Measurements from ENCODE around the gene DPYSL3.

The DPYSL3 gene

GRCh38 chr5:147482706-147483180, 27.1 kb downstream of the DPYSL3 start:
- Histone ChIP-seq H3K4me1 (ENCODE audit: control insufficient read depth, low read length) (peaks cover 7% of the 10 kb centered on the region; the same call in 1 of the 2 replicates), H3F3A (ENCODE audit: control insufficient read depth, insufficient read depth) (no peaks in the 10 kb centered on the region), H3K9me2 (replicated peaks; ENCODE audit: control insufficient read depth, low read length) (no peaks in the 10 kb centered on the region), H4K20me1 (ENCODE audit: control insufficient read depth, insufficient read depth, low read depth, low read length) (no peaks in the 10 kb centered on the region), H3K4me3 (ENCODE audit: low read length) (no peak overlapping the region), H3K9me3 (ENCODE audit: control insufficient read depth, insufficient read depth, low read length) (no peaks in the 10 kb centered on the region), H3K27ac (ENCODE audit: low read depth, low read length) (no peak overlapping the region), H3K36me3 (ENCODE audit: control insufficient read depth, low read length) (no peaks in the 10 kb centered on the region), H3K79me2 (ENCODE audit: control insufficient read depth, low read length) (no peaks in the 10 kb centered on the region), H3K4me2 (ENCODE audit: low read length) (no peak overlapping the region), H3K27me3 (ENCODE audit: control insufficient read depth, low read length) (no peaks in the 10 kb centered on the region)
- TF ChIP-seq CTCF (IDR thresholded peaks at IDR 0.05; ENCODE audit: low read depth, low read length, poor library complexity, severe bottlenecking) (no peak), EZH2phosphoT487 (IDR thresholded peaks at IDR 0.05; ENCODE audit: borderline replicate concordance, low read length) (no peak)

DNA sequence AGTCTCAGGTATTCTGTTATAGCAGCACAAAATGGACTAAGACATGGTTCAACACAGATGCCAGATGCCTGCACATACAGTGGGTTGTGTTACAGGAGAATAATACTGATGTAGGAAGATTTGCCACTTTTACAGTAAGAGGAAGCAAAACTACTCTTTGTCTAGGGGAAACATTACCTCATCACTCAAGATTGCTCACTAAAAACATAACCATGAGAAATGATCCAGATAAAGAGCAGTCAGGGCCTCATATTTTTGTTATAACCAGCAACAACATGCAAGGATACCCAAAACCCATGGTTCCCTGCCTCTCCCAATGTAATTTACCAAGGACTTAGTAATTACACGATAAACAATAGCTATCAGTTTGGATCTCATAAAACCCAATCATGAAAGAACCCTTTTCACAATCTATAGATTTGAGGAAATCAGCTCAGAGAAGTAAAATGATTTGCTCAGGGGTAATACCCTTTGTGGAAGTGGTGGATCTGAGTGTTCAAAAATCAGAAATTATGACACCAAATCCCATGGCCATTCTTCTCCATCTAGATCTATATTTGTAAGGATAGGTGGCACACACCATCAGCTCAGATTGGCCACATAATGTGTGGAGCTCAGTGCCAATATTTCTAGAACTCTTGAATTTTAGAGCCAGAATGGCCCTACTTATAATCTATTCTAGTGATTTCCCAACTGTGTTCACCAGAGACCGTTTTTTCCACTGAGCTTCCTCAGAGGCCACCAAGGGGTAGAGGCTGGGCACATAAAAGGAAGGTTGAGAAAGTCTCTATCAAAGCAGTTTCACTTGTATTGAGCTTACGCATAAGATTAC, 27.8 kb downstream of the DPYSL3 start:
- Histone ChIP-seq H3F3A (ENCODE audit: control insufficient read depth, insufficient read depth) (no peaks in the 10 kb centered on the region), H3K4me2 (ENCODE audit: low read length) (no peak overlapping the region)

DNA sequence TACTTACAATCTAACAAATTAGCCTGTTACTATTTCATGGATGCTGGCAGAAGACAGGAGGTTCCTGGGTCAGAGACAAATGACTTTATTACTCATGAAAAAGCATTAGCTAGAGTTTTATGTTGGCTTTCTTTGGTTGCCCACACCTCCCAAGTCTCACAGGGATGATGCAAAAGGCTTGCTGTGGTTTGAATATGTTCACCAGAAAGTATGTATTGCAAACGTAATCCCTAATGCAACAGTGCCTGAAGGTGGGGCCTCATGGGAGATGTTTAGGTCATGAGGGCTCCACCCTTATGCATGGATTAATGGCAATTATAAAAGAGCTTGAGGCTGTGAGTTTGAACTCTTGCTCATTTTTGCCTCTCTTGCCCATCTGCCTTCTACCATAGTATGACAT, 28.5 kb downstream of the DPYSL3 start:
- H3F3A ChIP-seq (ENCODE audit: control insufficient read depth, insufficient read depth) = no peaks in the 10 kb centered on the region

More for the DNA sequence above, 27.8 kb downstream of the DPYSL3 start:
- Histone ChIP-seq H4K20me1 (ENCODE audit: control insufficient read depth, insufficient read depth, low read depth, low read length) (no peaks in the 10 kb centered on the region), H3K9me2 (replicated peaks; ENCODE audit: control insufficient read depth, low read length) (no peaks in the 10 kb centered on the region), H3K4me3 (ENCODE audit: low read length) (no peak overlapping the region), H3K27ac (ENCODE audit: low read depth, low read length) (no peak overlapping the region), H3K9me3 (ENCODE audit: control insufficient read depth, insufficient read depth, low read length) (no peaks in the 10 kb centered on the region), H3K79me2 (ENCODE audit: control insufficient read depth, low read length) (no peaks in the 10 kb centered on the region), H3K36me3 (ENCODE audit: control insufficient read depth, low read length) (no peaks in the 10 kb centered on the region), H3K27me3 (ENCODE audit: control insufficient read depth, low read length) (no peaks in the 10 kb centered on the region), H3K4me1 (ENCODE audit: control insufficient read depth, low read length) (peaks cover 7% of the 10 kb centered on the region; the same call in 1 of the 2 replicates)
- no peak for TF ChIP-seq EZH2phosphoT487 (IDR thresholded peaks at IDR 0.05; ENCODE audit: borderline replicate concordance, low read length)

More for the DNA sequence above, 28.5 kb downstream of the DPYSL3 start:
- Histone ChIP-seq H3K79me2 (ENCODE audit: control insufficient read depth, low read length) (no peaks in the 10 kb centered on the region), H3K9me2 (replicated peaks; ENCODE audit: control insufficient read depth, low read length) (no peaks in the 10 kb centered on the region), H3K27ac (ENCODE audit: low read depth, low read length) (no peak overlapping the region), H3K4me3 (ENCODE audit: low read length) (no peak overlapping the region), H3K9me3 (ENCODE audit: control insufficient read depth, insufficient read depth, low read length) (no peaks in the 10 kb centered on the region), H4K20me1 (ENCODE audit: control insufficient read depth, insufficient read depth, low read depth, low read length) (no peaks in the 10 kb centered on the region), H3K4me2 (ENCODE audit: low read length) (no peak overlapping the region), H3K27me3 (ENCODE audit: control insufficient read depth, low read length) (no peaks in the 10 kb centered on the region), H3K4me1 (ENCODE audit: control insufficient read depth, low read length) (peaks cover 7% of the 10 kb centered on the region; the same call in 1 of the 2 replicates), H3K36me3 (ENCODE audit: control insufficient read depth, low read length) (no peaks in the 10 kb centered on the region)
- TF ChIP-seq CTCF (IDR thresholded peaks at IDR 0.05; ENCODE audit: low read depth, low read length, poor library complexity, severe bottlenecking) = no peak
- no peak for TF ChIP-seq EZH2phosphoT487 (IDR thresholded peaks at IDR 0.05; ENCODE audit: borderline replicate concordance, low read length)

Measured in DOHH2 (cell line).